ENCODE data around the gene MTIF3. TPM values are rescaled to one million over a fixed set of nuclear protein-coding genes. Genes with fewer than 3 reads are reported as not detected.

Gene MTIF3
- total RNA-seq, 1 experiment from 2014 or later: 31.6 TPM

GRCh38 chr13:27393101-27393500 lies 57.3 kb downstream of the MTIF3 start:
- Histone ChIP-seq H2BK120ac (ENCODE audit: low read depth, low read length, poor library complexity, severe bottlenecking) (no peak overlapping the region), H3K27me3 (ENCODE audit: insufficient read depth, low read length) (no peaks in the 10 kb centered on the region), H4K5ac (ENCODE audit: insufficient read length, low read depth, low read length) (no peak overlapping the region), H3K23me2 (ENCODE audit: insufficient read length, low read depth, low read length, poor library complexity, severe bottlenecking) (no peaks in the 10 kb centered on the region), H4K20me1 (ENCODE audit: control insufficient read depth, insufficient read depth, insufficient read length) (no peaks in the 10 kb centered on the region), H2BK15ac (ENCODE audit: low read depth, low read length) (no peak overlapping the region), H3K27ac (ENCODE audit: insufficient read length, low read depth, low read length) (no peak overlapping the region), H3K9ac (ENCODE audit: extremely low read depth, insufficient read length, low read length) (no peak overlapping the region), H3K14ac (ENCODE audit: insufficient read depth, low read length) (no peak overlapping the region), H3K18ac (ENCODE audit: insufficient read length, low read depth, low read length) (no peak overlapping the region), H3K79me2 (ENCODE audit: insufficient read depth, low read length) (no peaks in the 10 kb centered on the region), H4K91ac (ENCODE audit: insufficient read length, low read depth, low read length) (no peak overlapping the region), H3T11ph (ENCODE audit: low read length) (no peak overlapping the region), H2BK5ac (ENCODE audit: insufficient read length, low read length) (no peak overlapping the region), H4K8ac (replicated peaks; ENCODE audit: insufficient read length, low read depth, low read length) (no peak overlapping the region), H3K56ac (ENCODE audit: insufficient read length, low read depth, low read length) (no peak overlapping the region), H2AK5ac (ENCODE audit: insufficient read length, low read length) (no peak overlapping the region), H3K4ac (ENCODE audit: low read depth, low read length) (no peak overlapping the region), H3K23ac (ENCODE audit: insufficient read length, low read depth, low read length) (no peak overlapping the region), H3K79me1 (ENCODE audit: insufficient read depth, low read depth, low read length, poor library complexity, severe bottlenecking) (no peaks in the 10 kb centered on the region), H2BK20ac (ENCODE audit: low read depth, low read length, poor library complexity, severe bottlenecking) (no peak overlapping the region), H3K4me2 (ENCODE audit: insufficient read depth, insufficient read length, low read length) (no peak overlapping the region), H2AFZ (ENCODE audit: low read length) (no peak overlapping the region), H3K9me3 (ENCODE audit: control insufficient read depth, low read depth, low read length) (no peaks in the 10 kb centered on the region), H3K4me1 (ENCODE audit: insufficient read depth, low read length) (no peaks in the 10 kb centered on the region), H2BK12ac (ENCODE audit: insufficient read length, low read depth, low read length) (no peak overlapping the region)
- WGBS (ENCODE audit: extremely low coverage, insufficient read length, low lambda C conversion rate): no CpG with 5 or more reads among the region's 4 CpGs
- no peak overlapping the region for H3K27ac Mint-ChIP-seq
- H3K4me1 Mint-ChIP-seq: peaks cover 2 to 6% of the 10 kb centered on the region in 2 experiments
- no peaks in the 10 kb centered on the region for H3K9me3 Mint-ChIP-seq
- no peaks in the 10 kb centered on the region; the same call in 1 of the 2 replicates for H3K27me3 Mint-ChIP-seq (ENCODE audit: low read depth)
- DNase-seq: no peak
- no peaks in the 10 kb centered on the region for H3K36me3 Mint-ChIP-seq (ENCODE audit: insufficient read depth in 1 of 3, low read depth in 3 of 3)
- no peak overlapping the region for H3K4me3 Mint-ChIP-seq
- TF ChIP-seq CTCF (conservative IDR thresholded peaks at IDR 0.05): no peak

Data from H9 (cell line).